Endothelial cell of umbilical vein (primary cell): ENCODE measurements around the gene CALD1.

ENCODE experiments used
- CTCF ChIP-seq, 2 donors: IDR thresholded peaks; 1 replicate in 1 of 2; 2 replicates in 1 of 2; pipeline ENCODE4 v1.5.1; 2011; ENCODE audit warnings: low read length in 2 of 2, mild to moderate bottlenecking in 2 of 2, moderate library complexity in 2 of 2, control low read depth in 1 of 2, inconsistent platforms in 1 of 2, low read depth in 1 of 2; ENCODE audit not compliant: insufficient read depth in 1 of 2; ENCODE audit errors: extremely low read depth in 1 of 2
- EZH2 ChIP-seq: IDR thresholded peaks from 2 replicates; pipeline ENCODE4 v1.6.1; 2012; ENCODE audit warnings: borderline replicate concordance, low read depth, mild to moderate bottlenecking, moderate library complexity, low read length, inconsistent platforms; ENCODE audit not compliant: severe bottlenecking
- FOS ChIP-seq: IDR thresholded peaks from 2 replicates; pipeline ENCODE4 v1.6.1; 2011; ENCODE audit warnings: mild to moderate bottlenecking, low read length, moderate library complexity, borderline replicate concordance; ENCODE audit not compliant: insufficient read depth
- GATA2 ChIP-seq: IDR thresholded peaks from 2 replicates; pipeline ENCODE4 v1.7.0; 2011; ENCODE audit warnings: low read depth, mild to moderate bottlenecking, moderate library complexity, mixed read lengths, low read length; ENCODE audit not compliant: insufficient read length, insufficient read depth
- JUN ChIP-seq: IDR thresholded peaks from 2 replicates; pipeline ENCODE4 v1.6.1; 2011; ENCODE audit warnings: borderline replicate concordance, low read depth; ENCODE audit not compliant: insufficient read length, insufficient read depth
- MAX ChIP-seq: IDR thresholded peaks from 2 replicates; pipeline ENCODE4 v1.6.1; 2011; ENCODE audit not compliant: insufficient read depth, insufficient read length
- MYC ChIP-seq: IDR thresholded peaks from one replicate; pipeline ENCODE4 v1.6.1; 2011; ENCODE audit warnings: mild to moderate bottlenecking, low read depth, low read length
- POLR2A ChIP-seq: IDR thresholded peaks from 2 replicates; pipeline ENCODE4 v1.6.1; 2012; ENCODE audit warnings: low read depth, mild to moderate bottlenecking, control low read depth, low read length
- POLR2AphosphoS5 ChIP-seq: IDR thresholded peaks from 2 replicates; pipeline ENCODE4 v1.6.1; 2012; ENCODE audit warnings: low read depth, mild to moderate bottlenecking, control low read depth, low read length, moderate library complexity; ENCODE audit not compliant: insufficient read depth

GRCh38 chr7:134827436-134827835, 48.0 kb downstream of the CALD1 start:
- TF ChIP-seq CTCF (IDR thresholded peaks at IDR 0.05; ENCODE audit: extremely low read depth in 1 of 2, insufficient read depth in 1 of 2, low read depth in 1 of 2, low read length in 2 of 2) (no peak), JUN (no peak), POLR2AphosphoS5 (no peak), MAX (no peak), POLR2A (no peak), FOS (no peak), EZH2 (no peak), MYC (no peak), GATA2 (no peak)
